Osteoblast (primary cell): Measurements from ENCODE around the gene RAB31. TPM values are rescaled to one million over a fixed set of nuclear protein-coding genes. Genes with fewer than 3 reads are reported as not detected.
A peak's percentile ranks its signal among the peaks of the same experiment; 100 is the strongest.

ENCODE experiments used
- DNase-seq: peaks from one replicate; pipeline ENCODE4 v3.0.0; 2011; ENCODE audit warnings: low spot score, mixed read lengths; ENCODE audit not compliant: insufficient read length; ENCODE audit errors: missing footprints
- H2AFZ ChIP-seq: 2 replicates; pipeline ENCODE4 v1.6.0; 2011; ENCODE audit warnings: mild to moderate bottlenecking, low read length
- H3K27ac ChIP-seq: 2 replicates; pipeline ENCODE4 v1.5.1; 2011; ENCODE audit warnings: mild to moderate bottlenecking, low read depth, low read length, moderate library complexity
- H3K27me3 ChIP-seq: 2 replicates; pipeline ENCODE4 v1.6.0; 2012; ENCODE audit warnings: mild to moderate bottlenecking, control low read depth, inconsistent platforms, low read length, moderate library complexity; ENCODE audit not compliant: insufficient read depth
- H3K36me3 ChIP-seq: 2 replicates; pipeline ENCODE4 v1.5.1; 2011; ENCODE audit warnings: mild to moderate bottlenecking, low read length, control low read depth, moderate library complexity; ENCODE audit not compliant: insufficient read depth
- H3K4me1 ChIP-seq: 2 replicates; pipeline ENCODE4 v1.5.1; 2011; ENCODE audit warnings: mild to moderate bottlenecking, low read length, control low read depth, moderate library complexity; ENCODE audit not compliant: insufficient read depth
- H3K4me2 ChIP-seq: 2 replicates; pipeline ENCODE4 v1.6.0; 2011; ENCODE audit warnings: mild to moderate bottlenecking, low read length; ENCODE audit not compliant: insufficient read depth
- H3K4me3 ChIP-seq: fragments of 200-600 bp; sonication (generic); 3 replicates; pipeline ENCODE4 v1.5.1; 2012; ENCODE audit warnings: mild to moderate bottlenecking, low read length, inconsistent platforms; ENCODE audit not compliant: insufficient read depth
- H3K79me2 ChIP-seq: 2 replicates; pipeline ENCODE4 v1.6.0; 2012; ENCODE audit warnings: mild to moderate bottlenecking, low read length, control low read depth, inconsistent platforms; ENCODE audit not compliant: insufficient read depth
- H3K9me3 ChIP-seq: 2 replicates; pipeline ENCODE4 v1.5.1; 2011; ENCODE audit warnings: low read depth, low read length, control low read depth
- H4K20me1 ChIP-seq: 2 replicates; pipeline ENCODE4 v1.6.0; 2012; ENCODE audit warnings: mild to moderate bottlenecking, low read length, control low read depth; ENCODE audit not compliant: insufficient read depth
- CTCF ChIP-seq: IDR thresholded peaks from 2 replicates; pipeline ENCODE4 v1.5.1; 2011; ENCODE audit warnings: mild to moderate bottlenecking, low read depth, low read length, moderate library complexity; ENCODE audit errors: extremely low read depth
- total RNA-seq: library from RNA; depleted of rRNA; stranded (reverse); fragments of >200 nt; gene quantifications from 2 replicates; pipeline ENCODE4 v1.2.3, GENCODE V29; 2012

Gene RAB31
- total RNA-seq, 1 donor, result 120 TPM

DNA sequence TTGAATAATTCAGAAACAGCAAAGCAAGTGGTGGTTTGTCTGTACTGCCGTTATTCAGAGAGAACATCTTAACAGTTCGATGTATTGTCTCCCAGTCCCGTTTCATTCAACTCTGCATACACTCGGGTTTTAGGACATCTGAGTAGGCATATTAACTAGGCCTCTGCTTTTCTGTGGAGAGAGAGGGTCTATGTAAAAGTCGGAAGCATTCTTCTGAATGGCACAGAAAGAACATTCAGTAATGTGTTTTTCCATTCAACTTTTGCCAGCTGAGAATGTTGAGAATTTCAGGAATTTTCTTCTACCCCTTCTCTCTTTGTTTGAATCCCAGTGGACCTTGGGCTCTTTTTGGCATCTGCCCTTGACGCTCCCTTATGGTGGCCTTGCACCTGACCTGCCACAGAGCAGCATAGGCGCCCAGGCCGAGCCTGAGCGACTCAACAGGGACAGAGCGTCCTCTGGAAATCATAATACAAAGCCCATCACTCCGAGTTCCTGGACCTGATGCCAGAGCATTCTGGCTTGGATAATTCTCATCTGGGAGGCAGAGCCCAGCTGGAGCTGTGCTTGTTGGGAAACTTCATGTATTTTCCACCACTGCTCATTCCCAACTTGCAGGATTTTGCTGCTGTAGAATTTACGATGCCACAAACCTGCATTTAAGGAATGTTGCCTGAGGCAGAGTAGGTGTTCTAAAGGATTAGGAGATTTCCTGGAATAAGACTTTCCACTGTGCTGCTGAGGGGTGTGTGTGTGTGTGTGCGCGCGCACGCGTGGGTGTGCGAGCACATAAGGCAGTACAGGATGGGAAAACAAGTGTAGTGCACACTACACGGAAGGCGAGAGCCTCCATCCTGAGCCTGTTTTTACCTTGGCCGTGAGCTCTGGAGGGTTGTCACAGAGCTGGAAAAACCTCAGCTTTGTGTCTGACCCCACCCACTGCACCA, 100.5 kb downstream of the RAB31 start:
- peaks cover 18% of the 10 kb centered on the region for H3K79me2 ChIP-seq
- H3K27me3 ChIP-seq, result no peaks in the 10 kb centered on the region
- H3K4me1 ChIP-seq, result peaks cover 29% of the 10 kb centered on the region
- no peak overlapping the region for H2AFZ ChIP-seq
- H3K36me3 ChIP-seq, result no peaks in the 10 kb centered on the region
- H3K27ac ChIP-seq, result peak overlapping the region; percentile 14
- H3K9me3 ChIP-seq, result no peaks in the 10 kb centered on the region
- peak; percentile 47 for DNase-seq
- H3K4me2 ChIP-seq, result peak overlapping the region; percentile 9
- no peak overlapping the region for H3K4me3 ChIP-seq
- TF ChIP-seq CTCF, result no peak
- H4K20me1 ChIP-seq, result no peaks in the 10 kb centered on the region

DNA sequence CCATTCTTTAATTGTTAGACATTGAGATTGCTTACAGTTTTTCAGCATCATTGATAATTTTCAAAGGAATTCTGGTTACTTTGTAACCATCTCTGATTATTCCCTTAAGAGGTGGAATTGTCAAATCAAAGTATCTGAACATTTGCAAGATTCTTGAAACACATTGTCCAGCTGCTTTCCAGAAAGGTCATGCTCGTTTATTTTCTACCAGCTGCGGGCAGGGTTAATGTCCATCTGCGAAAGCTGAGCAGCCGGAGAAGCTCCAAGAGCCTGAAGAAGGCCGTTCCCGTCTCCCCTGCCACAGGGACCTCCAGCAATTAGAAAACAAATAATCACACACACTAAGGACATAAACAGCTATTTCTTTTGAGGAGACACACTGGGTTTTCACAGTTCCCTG, 101.6 kb downstream of the RAB31 start:
- H4K20me1 ChIP-seq, result no peaks in the 10 kb centered on the region
- TF ChIP-seq CTCF, result no peak
- no peak overlapping the region for H2AFZ ChIP-seq
- no peaks in the 10 kb centered on the region for H3K36me3 ChIP-seq
- peaks cover 19% of the 10 kb centered on the region for H3K79me2 ChIP-seq
- H3K9me3 ChIP-seq, result no peaks in the 10 kb centered on the region
- no peak for DNase-seq
- H3K27me3 ChIP-seq, result no peaks in the 10 kb centered on the region
- H3K4me3 ChIP-seq, result no peak overlapping the region
- H3K4me1 ChIP-seq, result peaks cover 30% of the 10 kb centered on the region
- no peak overlapping the region for H3K27ac ChIP-seq
- H3K4me2 ChIP-seq, result no peak overlapping the region

- H3K36me3 ChIP-seq, result no peaks in the 10 kb centered on the region
- DNase-seq, result no peak
- H2AFZ ChIP-seq, result no peak overlapping the region
- no peaks in the 10 kb centered on the region for H3K27me3 ChIP-seq
- no peaks in the 10 kb centered on the region for H3K9me3 ChIP-seq
- H3K4me1 ChIP-seq, result peaks cover 34% of the 10 kb centered on the region
- TF ChIP-seq CTCF, result no peak
- H3K4me2 ChIP-seq, result no peak overlapping the region
- peaks cover 19% of the 10 kb centered on the region for H3K79me2 ChIP-seq
- H3K27ac ChIP-seq, result no peak overlapping the region
- H4K20me1 ChIP-seq, result no peaks in the 10 kb centered on the region
- H3K4me3 ChIP-seq, result no peak overlapping the region
These were observed 102.2 kb downstream of the RAB31 start for GRCh38 chr18:9810299-9810698.

GRCh38 chr18:9810994-9811705, 103.0 kb downstream of the RAB31 start:
- no peaks in the 10 kb centered on the region for H4K20me1 ChIP-seq
- H3K9me3 ChIP-seq, result no peaks in the 10 kb centered on the region
- DNase-seq, result no peak
- no peak overlapping the region for H3K27ac ChIP-seq
- H3K4me1 ChIP-seq, result peaks cover 34% of the 10 kb centered on the region
- H2AFZ ChIP-seq, result no peak overlapping the region
- no peak overlapping the region for H3K4me3 ChIP-seq
- TF ChIP-seq CTCF, result no peak
- no peak overlapping the region for H3K4me2 ChIP-seq
- H3K27me3 ChIP-seq, result no peaks in the 10 kb centered on the region
- peaks cover 18% of the 10 kb centered on the region for H3K79me2 ChIP-seq
- peaks cover 3% of the 10 kb centered on the region for H3K36me3 ChIP-seq
